Measurements from ENCODE around the gene DNAJC5G.

DNAJC5G gene

GRCh38 chr2:27247893-27248292 is 27.3 kb upstream of the DNAJC5G start:
- no peak overlapping the region for H3K9ac ChIP-seq (ENCODE audit: low read length)
- 0 out of 2 replicates have a peak, but pooled peaks cover 3% of the 10 kb centered on the region for H3K27me3 ChIP-seq (replicated peaks; ENCODE audit: insufficient read depth, low read length)
- no peak for DNase-seq
- H3K9me2 ChIP-seq (replicated peaks; ENCODE audit: insufficient read depth, low read length) = no peaks in the 10 kb centered on the region
- H3K79me2 ChIP-seq (ENCODE audit: low read length) = no peaks in the 10 kb centered on the region
- H3F3A ChIP-seq (ENCODE audit: insufficient read depth, low read length) = no peaks in the 10 kb centered on the region
- no peaks in the 10 kb centered on the region for H3K9me3 ChIP-seq (replicated peaks; ENCODE audit: insufficient read depth, low read length)
- no peaks in the 10 kb centered on the region for H3K4me1 ChIP-seq (ENCODE audit: low read length)
- no peak overlapping the region for H3K4me2 ChIP-seq (ENCODE audit: low read depth, low read length)
- TF ChIP-seq EZH2 (optimal IDR thresholded peaks at IDR 0.05; ENCODE audit: low read depth, low read length) (no peak), CTCF (IDR thresholded peaks at IDR 0.05; ENCODE audit: low read length) (no peak), EZH2phosphoT487 (IDR thresholded peaks at IDR 0.05; ENCODE audit: low read length) (no peak)
- H3K36me3 ChIP-seq (replicated peaks; ENCODE audit: insufficient read depth, low read length) = 0 out of 2 replicates have a peak, but pooled peaks cover 4% of the 10 kb centered on the region
- no peak overlapping the region for H3K27ac ChIP-seq (ENCODE audit: low read length)
- H3K4me3 ChIP-seq (ENCODE audit: low read length) = no peak overlapping the region
- no peaks in the 10 kb centered on the region for H4K20me1 ChIP-seq (ENCODE audit: insufficient read depth, low read length)
- no peak overlapping the region for H2AFZ ChIP-seq (ENCODE audit: low read length)

DNA sequence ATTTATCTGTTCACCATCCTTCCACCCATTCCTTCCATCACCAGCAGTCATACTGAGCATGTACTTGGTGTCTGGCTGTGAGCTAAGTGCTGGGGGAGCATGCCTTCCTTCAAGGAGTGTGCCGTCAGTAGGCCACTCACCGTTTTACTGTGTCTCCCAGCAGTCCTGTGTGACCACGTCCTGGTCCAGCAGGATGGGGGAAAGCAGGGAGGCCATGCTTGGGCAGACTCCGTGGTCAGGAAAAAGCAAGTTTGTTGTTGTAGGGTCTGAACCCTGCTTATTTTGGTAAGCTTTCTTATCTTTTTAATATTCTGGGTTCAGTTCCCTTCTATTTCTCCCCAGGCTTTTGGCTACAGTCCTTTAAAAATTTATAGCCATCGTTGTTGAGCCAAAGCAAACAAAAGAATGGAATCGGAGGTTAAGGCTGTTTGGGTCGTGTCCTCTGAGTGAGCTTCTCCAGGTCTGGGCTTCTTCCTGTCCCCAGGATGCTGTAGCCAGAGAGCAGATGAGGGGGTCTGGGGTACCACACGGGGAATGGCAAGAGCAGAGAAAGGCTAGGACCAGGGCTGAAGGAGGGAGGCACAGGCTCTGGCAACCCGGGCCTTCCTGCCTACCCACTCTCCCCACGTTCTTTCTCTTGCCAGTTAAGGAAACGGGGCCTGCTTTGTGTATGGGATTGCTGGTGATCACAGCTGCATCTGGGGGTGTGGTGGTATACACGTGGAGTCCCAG is 25.9 kb upstream of the DNAJC5G start:
- H3K79me2 ChIP-seq (ENCODE audit: low read length) = no peaks in the 10 kb centered on the region
- H3K9ac ChIP-seq (ENCODE audit: low read length) = no peak overlapping the region
- H3K4me2 ChIP-seq (ENCODE audit: low read depth, low read length) = no peak overlapping the region
- H3K27ac ChIP-seq (ENCODE audit: low read length) = no peak overlapping the region
- H3K27me3 ChIP-seq (replicated peaks; ENCODE audit: insufficient read depth, low read length) = peaks cover 3% of the 10 kb centered on the region; the same call in 1 of the 2 replicates
- no peaks in the 10 kb centered on the region for H3K36me3 ChIP-seq (replicated peaks; ENCODE audit: insufficient read depth, low read length)
- H3K4me3 ChIP-seq (ENCODE audit: low read length) = no peak overlapping the region
- no peaks in the 10 kb centered on the region for H3K9me3 ChIP-seq (replicated peaks; ENCODE audit: insufficient read depth, low read length)
- TF ChIP-seq EZH2phosphoT487 (IDR thresholded peaks at IDR 0.05; ENCODE audit: low read length) = no peak
- no peak for TF ChIP-seq CTCF (IDR thresholded peaks at IDR 0.05; ENCODE audit: low read length)
- no peak for TF ChIP-seq EZH2 (optimal IDR thresholded peaks at IDR 0.05; ENCODE audit: low read depth, low read length)
- no peaks in the 10 kb centered on the region for H3K9me2 ChIP-seq (replicated peaks; ENCODE audit: insufficient read depth, low read length)
- H4K20me1 ChIP-seq (ENCODE audit: insufficient read depth, low read length) = no peaks in the 10 kb centered on the region
- no peak overlapping the region for H2AFZ ChIP-seq (ENCODE audit: low read length)
- H3F3A ChIP-seq (ENCODE audit: insufficient read depth, low read length) = no peaks in the 10 kb centered on the region
- H3K4me1 ChIP-seq (ENCODE audit: low read length) = no peaks in the 10 kb centered on the region
- no peak for DNase-seq

DNA sequence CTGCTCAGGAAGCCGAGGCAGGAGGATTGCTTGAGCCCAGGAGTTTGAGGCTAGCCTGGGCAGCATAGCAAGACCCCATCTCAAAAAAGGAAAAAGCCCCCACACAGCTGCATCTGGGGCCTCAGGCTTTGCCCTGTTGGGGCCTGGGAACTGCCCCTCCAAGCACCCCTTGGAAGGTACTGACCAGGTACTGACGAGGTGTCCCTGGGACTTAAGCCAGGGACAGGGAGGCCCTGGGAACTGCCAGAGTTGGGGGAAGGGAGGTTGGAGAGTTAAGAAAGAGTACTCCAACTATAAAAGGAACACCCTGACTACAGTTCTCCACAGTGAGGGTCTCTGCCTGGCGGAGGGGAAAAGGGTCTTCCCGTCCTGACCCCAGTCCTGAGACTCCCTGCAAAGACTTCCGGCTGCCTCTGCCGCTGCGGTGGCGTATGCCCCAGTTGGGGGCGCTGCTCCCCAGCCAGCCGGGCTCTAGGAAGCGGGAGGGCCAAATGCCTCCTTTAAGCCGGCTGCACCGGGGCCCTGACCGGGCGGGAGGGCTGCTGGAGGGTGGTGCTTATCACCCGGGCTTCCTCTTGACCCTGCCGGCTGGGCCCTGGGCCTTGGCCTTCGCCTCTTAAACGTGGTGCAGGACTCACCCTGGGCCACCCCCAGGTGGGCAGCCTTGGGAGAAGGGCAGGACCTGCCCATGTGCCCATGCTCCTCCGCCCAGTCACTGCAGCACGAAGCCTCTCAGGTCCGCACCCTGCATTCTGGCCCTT is 25.2 kb upstream of the DNAJC5G start:
- Histone ChIP-seq H3K4me3 (ENCODE audit: low read length) (no peak overlapping the region), H3K4me2 (ENCODE audit: low read depth, low read length) (peak overlapping the region; percentile 42; the same call in 1 of the 2 replicates), H3K36me3 (replicated peaks; ENCODE audit: insufficient read depth, low read length) (no peaks in the 10 kb centered on the region), H3K27me3 (replicated peaks; ENCODE audit: insufficient read depth, low read length) (peaks cover 4% of the 10 kb centered on the region), H3F3A (ENCODE audit: insufficient read depth, low read length) (no peaks in the 10 kb centered on the region), H4K20me1 (ENCODE audit: insufficient read depth, low read length) (no peaks in the 10 kb centered on the region), H3K9ac (ENCODE audit: low read length) (no peak overlapping the region), H3K79me2 (ENCODE audit: low read length) (no peaks in the 10 kb centered on the region), H3K4me1 (ENCODE audit: low read length) (no peaks in the 10 kb centered on the region), H3K9me3 (replicated peaks; ENCODE audit: insufficient read depth, low read length) (no peaks in the 10 kb centered on the region), H3K9me2 (replicated peaks; ENCODE audit: insufficient read depth, low read length) (no peaks in the 10 kb centered on the region), H2AFZ (ENCODE audit: low read length) (peak overlapping the region; percentile 69), H3K27ac (ENCODE audit: low read length) (no peak overlapping the region)
- peak; percentile 50 for DNase-seq
- TF ChIP-seq CTCF (IDR thresholded peaks at IDR 0.05; ENCODE audit: low read length) (peak; percentile 78), EZH2 (optimal IDR thresholded peaks at IDR 0.05; ENCODE audit: low read depth, low read length) (no peak)
